ENCODE results near the gene CRACR2A.

Gene CRACR2A

GRCh38 chr12:3630111-3630510 is 122.8 kb downstream of the CRACR2A start:
- H3K36me3 ChIP-seq (ENCODE audit: insufficient read depth, low read length) = no peaks in the 10 kb centered on the region
- H3K79me2 ChIP-seq (ENCODE audit: control insufficient read depth, insufficient read depth, low read length, unreplicated experiment) = no peaks in the 10 kb centered on the region
- no peak overlapping the region for H3K27ac ChIP-seq (ENCODE audit: low read depth, low read length)
- H3K4me3 ChIP-seq (ENCODE audit: low read depth, low read length) = no peak overlapping the region
- no peak overlapping the region for H2AFZ ChIP-seq (ENCODE audit: low read length, unreplicated experiment)
- no peaks in the 10 kb centered on the region for H3K4me1 ChIP-seq (ENCODE audit: control insufficient read depth, insufficient read depth, low read length, unreplicated experiment)
- no peaks in the 10 kb centered on the region for H3K27me3 ChIP-seq (ENCODE audit: insufficient read depth, low read length)

GRCh38 chr12:3629057-3629830 is 123.7 kb downstream of the CRACR2A start:
- no peak overlapping the region for H3K4me3 ChIP-seq (ENCODE audit: low read depth, low read length)
- no peak overlapping the region for H3K27ac ChIP-seq (ENCODE audit: low read depth, low read length)
- H3K27me3 ChIP-seq (ENCODE audit: insufficient read depth, low read length) = no peaks in the 10 kb centered on the region
- H3K36me3 ChIP-seq (ENCODE audit: insufficient read depth, low read length) = no peaks in the 10 kb centered on the region
- no peaks in the 10 kb centered on the region for H3K79me2 ChIP-seq (ENCODE audit: control insufficient read depth, insufficient read depth, low read length, unreplicated experiment)
- H3K4me1 ChIP-seq (ENCODE audit: control insufficient read depth, insufficient read depth, low read length, unreplicated experiment) = no peaks in the 10 kb centered on the region
- H2AFZ ChIP-seq (ENCODE audit: low read length, unreplicated experiment) = no peak overlapping the region

DNA sequence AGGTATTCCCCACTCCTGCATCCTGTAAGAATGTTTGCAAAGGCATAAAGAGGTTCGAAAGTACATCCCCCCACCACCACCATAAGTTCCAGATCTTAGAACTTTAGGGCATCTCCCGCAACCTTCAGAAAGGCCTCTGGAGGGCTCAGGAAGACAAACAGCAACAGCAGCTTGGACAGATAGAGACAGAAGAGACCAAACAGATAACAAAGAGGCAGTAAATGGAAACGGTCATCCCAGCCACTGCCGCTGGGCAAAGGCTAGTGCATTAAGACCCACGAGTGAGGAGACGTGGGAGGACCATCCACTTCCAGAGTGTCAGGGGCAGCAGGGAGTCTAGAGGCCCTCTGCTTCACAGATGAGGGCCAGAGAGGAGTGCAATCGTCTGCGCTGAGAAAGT is 124.3 kb downstream of the CRACR2A start:
- Histone ChIP-seq H2AFZ (ENCODE audit: low read length, unreplicated experiment) (no peak overlapping the region), H3K36me3 (ENCODE audit: insufficient read depth, low read length) (no peaks in the 10 kb centered on the region), H3K27ac (ENCODE audit: low read depth, low read length) (no peak overlapping the region), H3K79me2 (ENCODE audit: control insufficient read depth, insufficient read depth, low read length, unreplicated experiment) (no peaks in the 10 kb centered on the region), H3K27me3 (ENCODE audit: insufficient read depth, low read length) (no peaks in the 10 kb centered on the region), H3K4me3 (ENCODE audit: low read depth, low read length) (no peak overlapping the region), H3K4me1 (ENCODE audit: control insufficient read depth, insufficient read depth, low read length, unreplicated experiment) (no peaks in the 10 kb centered on the region)

- Histone ChIP-seq H3K36me3 (ENCODE audit: insufficient read depth, low read length) (no peaks in the 10 kb centered on the region), H3K27me3 (ENCODE audit: insufficient read depth, low read length) (no peaks in the 10 kb centered on the region), H3K27ac (ENCODE audit: low read depth, low read length) (no peak overlapping the region), H3K4me1 (ENCODE audit: control insufficient read depth, insufficient read depth, low read length, unreplicated experiment) (no peaks in the 10 kb centered on the region), H3K4me3 (ENCODE audit: low read depth, low read length) (no peak overlapping the region), H3K79me2 (ENCODE audit: control insufficient read depth, insufficient read depth, low read length, unreplicated experiment) (no peaks in the 10 kb centered on the region), H2AFZ (ENCODE audit: low read length, unreplicated experiment) (no peak overlapping the region)
Measured at GRCh38 chr12:3627336-3627735, 125.6 kb downstream of the CRACR2A start.

- Histone ChIP-seq H2AFZ (ENCODE audit: low read length, unreplicated experiment) (no peak overlapping the region), H3K36me3 (ENCODE audit: insufficient read depth, low read length) (no peaks in the 10 kb centered on the region), H3K27ac (ENCODE audit: low read depth, low read length) (no peak overlapping the region), H3K4me1 (ENCODE audit: control insufficient read depth, insufficient read depth, low read length, unreplicated experiment) (no peaks in the 10 kb centered on the region), H3K27me3 (ENCODE audit: insufficient read depth, low read length) (no peaks in the 10 kb centered on the region), H3K79me2 (ENCODE audit: control insufficient read depth, insufficient read depth, low read length, unreplicated experiment) (no peaks in the 10 kb centered on the region), H3K4me3 (ENCODE audit: low read depth, low read length) (no peak overlapping the region)
Measured at GRCh38 chr12:3624273-3624672, 128.6 kb downstream of the CRACR2A start.

GRCh38 chr12:3622822-3623690 is 129.9 kb downstream of the CRACR2A start:
- no peak overlapping the region for H3K27ac ChIP-seq (ENCODE audit: low read depth, low read length)
- H2AFZ ChIP-seq (ENCODE audit: low read length, unreplicated experiment) = no peak overlapping the region
- H3K36me3 ChIP-seq (ENCODE audit: insufficient read depth, low read length) = no peaks in the 10 kb centered on the region
- no peaks in the 10 kb centered on the region for H3K79me2 ChIP-seq (ENCODE audit: control insufficient read depth, insufficient read depth, low read length, unreplicated experiment)
- H3K4me3 ChIP-seq (ENCODE audit: low read depth, low read length) = no peak overlapping the region
- H3K27me3 ChIP-seq (ENCODE audit: insufficient read depth, low read length) = no peaks in the 10 kb centered on the region
- H3K4me1 ChIP-seq (ENCODE audit: control insufficient read depth, insufficient read depth, low read length, unreplicated experiment) = no peaks in the 10 kb centered on the region

GRCh38 chr12:3622021-3622821 is 130.7 kb downstream of the CRACR2A start:
- no peak overlapping the region for H3K4me3 ChIP-seq (ENCODE audit: low read depth, low read length)
- no peaks in the 10 kb centered on the region for H3K4me1 ChIP-seq (ENCODE audit: control insufficient read depth, insufficient read depth, low read length, unreplicated experiment)
- no peak overlapping the region for H3K27ac ChIP-seq (ENCODE audit: low read depth, low read length)
- H2AFZ ChIP-seq (ENCODE audit: low read length, unreplicated experiment) = no peak overlapping the region
- no peaks in the 10 kb centered on the region for H3K27me3 ChIP-seq (ENCODE audit: insufficient read depth, low read length)
- no peaks in the 10 kb centered on the region for H3K36me3 ChIP-seq (ENCODE audit: insufficient read depth, low read length)
- no peaks in the 10 kb centered on the region for H3K79me2 ChIP-seq (ENCODE audit: control insufficient read depth, insufficient read depth, low read length, unreplicated experiment)

GRCh38 chr12:3620856-3621255 is 132.1 kb downstream of the CRACR2A start:
- no peaks in the 10 kb centered on the region for H3K4me1 ChIP-seq (ENCODE audit: control insufficient read depth, insufficient read depth, low read length, unreplicated experiment)
- no peaks in the 10 kb centered on the region for H3K79me2 ChIP-seq (ENCODE audit: control insufficient read depth, insufficient read depth, low read length, unreplicated experiment)
- H3K4me3 ChIP-seq (ENCODE audit: low read depth, low read length) = no peak overlapping the region
- no peaks in the 10 kb centered on the region for H3K36me3 ChIP-seq (ENCODE audit: insufficient read depth, low read length)
- no peak overlapping the region for H2AFZ ChIP-seq (ENCODE audit: low read length, unreplicated experiment)
- no peak overlapping the region for H3K27ac ChIP-seq (ENCODE audit: low read depth, low read length)
- no peaks in the 10 kb centered on the region for H3K27me3 ChIP-seq (ENCODE audit: insufficient read depth, low read length)

- Histone ChIP-seq H3K4me3 (ENCODE audit: low read depth, low read length) (no peak overlapping the region), H3K27ac (ENCODE audit: low read depth, low read length) (no peak overlapping the region), H2AFZ (ENCODE audit: low read length, unreplicated experiment) (no peak overlapping the region), H3K27me3 (ENCODE audit: insufficient read depth, low read length) (no peaks in the 10 kb centered on the region), H3K4me1 (ENCODE audit: control insufficient read depth, insufficient read depth, low read length, unreplicated experiment) (no peaks in the 10 kb centered on the region), H3K79me2 (ENCODE audit: control insufficient read depth, insufficient read depth, low read length, unreplicated experiment) (no peaks in the 10 kb centered on the region), H3K36me3 (ENCODE audit: insufficient read depth, low read length) (no peaks in the 10 kb centered on the region)
Measured at GRCh38 chr12:3617565-3617964, 135.3 kb downstream of the CRACR2A start.

- H3K27me3 ChIP-seq (ENCODE audit: insufficient read depth, low read length) = no peaks in the 10 kb centered on the region
- H3K4me3 ChIP-seq (ENCODE audit: low read depth, low read length) = no peak overlapping the region
- no peaks in the 10 kb centered on the region for H3K79me2 ChIP-seq (ENCODE audit: control insufficient read depth, insufficient read depth, low read length, unreplicated experiment)
- H3K4me1 ChIP-seq (ENCODE audit: control insufficient read depth, insufficient read depth, low read length, unreplicated experiment) = no peaks in the 10 kb centered on the region
- no peaks in the 10 kb centered on the region for H3K36me3 ChIP-seq (ENCODE audit: insufficient read depth, low read length)
- H2AFZ ChIP-seq (ENCODE audit: low read length, unreplicated experiment) = no peak overlapping the region
- no peak overlapping the region for H3K27ac ChIP-seq (ENCODE audit: low read depth, low read length)
Measured at GRCh38 chr12:3615862-3616261, 137.0 kb downstream of the CRACR2A start.

Data from ACC112 (cell line).